ENCODE data around the gene UCP2.
"Not testable (repeated sequence)": the region's sequence is repeated elsewhere in the genome, so short reads cannot be mapped to it uniquely, and the experiment has no call there.

The UCP2 gene

GRCh38 chr11:73996161-73996747 is 13.6 kb upstream of the UCP2 start:
- FAIRE-seq (peak; percentile 39), DNase-seq (ENCODE audit: insufficient read length, low spot score) (no peak)

GRCh38 chr11:73995731-73996130 is 13.1 kb upstream of the UCP2 start:
- peak; percentile 77 for FAIRE-seq
- DNase-seq (ENCODE audit: insufficient read length, low spot score): no peak

- FAIRE-seq (peak; percentile 93), DNase-seq (ENCODE audit: insufficient read length, low spot score) (no peak)
These were observed 12.6 kb upstream of the UCP2 start for GRCh38 chr11:73995247-73995646.

- peak; percentile 82 for FAIRE-seq
- DNase-seq (ENCODE audit: insufficient read length, low spot score): no peak
These were observed 8.9 kb upstream of the UCP2 start for GRCh38 chr11:73991471-73992006.

- FAIRE-seq: no peak
These were observed 8.1 kb upstream of the UCP2 start for GRCh38 chr11:73990730-73991129.

GRCh38 chr11:73989156-73989555 is 6.5 kb upstream of the UCP2 start:
- DNase-seq (ENCODE audit: insufficient read length, low spot score) (no peak), FAIRE-seq (no peak)

More at GRCh38 chr11:73990730-73991129, 8.1 kb upstream of the UCP2 start:
- DNase-seq (ENCODE audit: insufficient read length, low spot score): no peak

- FAIRE-seq (no peak), DNase-seq (ENCODE audit: insufficient read length, low spot score) (no peak)
These were observed 5.6 kb upstream of the UCP2 start for GRCh38 chr11:73988227-73988626.

GRCh38 chr11:73985661-73986060 is 3.0 kb upstream of the UCP2 start:
- not testable (repeated sequence) for DNase-seq (ENCODE audit: insufficient read length, low spot score); FAIRE-seq

GRCh38 chr11:73983741-73984538 is 1.3 kb upstream of the UCP2 start:
- DNase-seq (ENCODE audit: insufficient read length, low spot score): no peak
- FAIRE-seq: no peak

- FAIRE-seq (peak; percentile 78), DNase-seq (ENCODE audit: insufficient read length, low spot score) (peak; percentile 79)
These were observed 522 bp upstream of the UCP2 start for GRCh38 chr11:73982990-73983740.

GRCh38 chr11:73981051-73981805 is 1.4 kb downstream of the UCP2 start:
- FAIRE-seq (peak; percentile 40), DNase-seq (ENCODE audit: insufficient read length, low spot score) (no peak)

- DNase-seq (ENCODE audit: insufficient read length, low spot score) (peak; percentile 81), FAIRE-seq (peak; percentile 83)
These were observed 2.4 kb downstream of the UCP2 start for GRCh38 chr11:73980001-73980961.

- no peak for FAIRE-seq
- DNase-seq (ENCODE audit: insufficient read length, low spot score): no peak
These were observed 4.0 kb downstream of the UCP2 start for GRCh38 chr11:73978576-73979086.

GRCh38 chr11:73977856-73978519 is 4.7 kb downstream of the UCP2 start:
- no peak for FAIRE-seq
- no peak for DNase-seq (ENCODE audit: insufficient read length, low spot score)

GRCh38 chr11:73976451-73977151 is 6.0 kb downstream of the UCP2 start:
- FAIRE-seq: no peak
- no peak for DNase-seq (ENCODE audit: insufficient read length, low spot score)

GRCh38 chr11:73975479-73975757 is 7.2 kb downstream of the UCP2 start:
- DNase-seq (ENCODE audit: insufficient read length, low spot score) (no peak), FAIRE-seq (no peak)

GRCh38 chr11:73974604-73975478 is 7.8 kb downstream of the UCP2 start:
- no peak for FAIRE-seq

More at GRCh38 chr11:73974604-73975478, 7.8 kb downstream of the UCP2 start:
- DNase-seq (ENCODE audit: insufficient read length, low spot score): no peak
